AG09319 (cell line): ENCODE measurements around the gene TIPARP.

Experiments
- DNase-seq: peaks from one replicate; pipeline ENCODE4 v3.0.0-alpha.2; 2010; ENCODE audit warnings: low read depth; ENCODE audit errors: extremely low read depth
- CTCF ChIP-seq: IDR thresholded peaks from 2 replicates; pipeline ENCODE4 v1.5.1; 2011; ENCODE audit warnings: low read depth, mild to moderate bottlenecking, inconsistent platforms, low read length, moderate library complexity

Gene TIPARP, protein sequence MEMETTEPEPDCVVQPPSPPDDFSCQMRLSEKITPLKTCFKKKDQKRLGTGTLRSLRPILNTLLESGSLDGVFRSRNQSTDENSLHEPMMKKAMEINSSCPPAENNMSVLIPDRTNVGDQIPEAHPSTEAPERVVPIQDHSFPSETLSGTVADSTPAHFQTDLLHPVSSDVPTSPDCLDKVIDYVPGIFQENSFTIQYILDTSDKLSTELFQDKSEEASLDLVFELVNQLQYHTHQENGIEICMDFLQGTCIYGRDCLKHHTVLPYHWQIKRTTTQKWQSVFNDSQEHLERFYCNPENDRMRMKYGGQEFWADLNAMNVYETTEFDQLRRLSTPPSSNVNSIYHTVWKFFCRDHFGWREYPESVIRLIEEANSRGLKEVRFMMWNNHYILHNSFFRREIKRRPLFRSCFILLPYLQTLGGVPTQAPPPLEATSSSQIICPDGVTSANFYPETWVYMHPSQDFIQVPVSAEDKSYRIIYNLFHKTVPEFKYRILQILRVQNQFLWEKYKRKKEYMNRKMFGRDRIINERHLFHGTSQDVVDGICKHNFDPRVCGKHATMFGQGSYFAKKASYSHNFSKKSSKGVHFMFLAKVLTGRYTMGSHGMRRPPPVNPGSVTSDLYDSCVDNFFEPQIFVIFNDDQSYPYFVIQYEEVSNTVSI

GRCh38 chr3:156674046-156674910 lies at the start of gene TIPARP:
Gene TIPARP (plus strand): TSS chr3:156674590. CDS start chr3:156677698, 3,108 bp downstream.
- peak; percentile 55 for TF ChIP-seq CTCF

DNA sequence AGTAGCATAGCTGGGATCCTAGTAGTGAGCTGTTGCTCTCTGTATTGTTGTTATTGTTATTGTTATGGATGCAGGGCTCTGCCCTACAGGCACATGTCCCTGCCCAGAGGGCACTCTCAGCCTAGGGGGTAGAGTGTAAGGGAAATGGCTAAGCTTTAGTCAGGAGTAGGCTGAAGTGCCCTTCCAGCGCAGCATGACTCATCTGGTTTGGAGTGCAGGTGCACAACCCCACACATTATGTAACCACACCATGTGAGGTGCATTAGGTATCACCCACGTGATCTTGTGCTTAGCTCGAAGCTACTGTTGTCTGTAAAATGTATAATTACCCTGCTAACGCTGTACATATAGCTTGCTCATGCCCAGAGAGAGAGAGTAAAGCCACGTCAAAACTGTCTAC lies 48.3 kb upstream of the TIPARP start:
- no peak for DNase-seq
- no peak for TF ChIP-seq CTCF

More at GRCh38 chr3:156674046-156674910, at the start of gene TIPARP:
- DNase-seq: peak; percentile 97

- no peak for TF ChIP-seq CTCF
- no peak for DNase-seq
These were observed 46.3 kb upstream of the TIPARP start for GRCh38 chr3:156627946-156628569.

- no peak for TF ChIP-seq CTCF
- DNase-seq: no peak
These were observed 45.4 kb upstream of the TIPARP start for GRCh38 chr3:156628836-156629618.

- no peak for DNase-seq
- TF ChIP-seq CTCF: no peak
These were observed 44.2 kb upstream of the TIPARP start for GRCh38 chr3:156630081-156630772.

DNA sequence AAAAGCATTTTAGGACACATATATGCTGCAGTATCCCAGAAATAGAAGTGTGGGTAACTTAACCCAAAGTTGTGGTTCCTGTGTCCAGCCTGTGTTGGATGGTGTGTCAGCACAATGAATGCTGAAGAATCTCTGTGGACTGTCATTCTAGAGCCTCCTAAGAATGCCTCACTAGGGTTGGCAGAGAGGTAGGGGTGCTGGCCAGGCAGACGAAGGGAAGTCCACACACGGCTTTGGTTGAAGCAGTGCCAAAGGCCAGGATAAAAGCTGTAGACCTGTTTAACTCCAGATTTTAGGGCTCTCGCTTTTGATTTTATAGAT lies 43.7 kb upstream of the TIPARP start:
- no peak for TF ChIP-seq CTCF
- no peak for DNase-seq
